Endothelial cell of hepatic sinusoid (primary cell): Measurements from ENCODE around the gene LMNA.
"Not testable (repeated sequence)": the region's sequence is repeated elsewhere in the genome, so short reads cannot be mapped to it uniquely, and the experiment has no call there.

Source experiments
- in situ Hi-C: cut with HindIII; loops from 2 replicates; pipeline ENCODE4 v1.10.0; 2017; ENCODE audit warnings: low sequenced_read_pairs

Gene LMNA

GRCh38 chr1:156104065-156104810 lies 10.3 kb upstream of the LMNA start:
- in situ Hi-C loops: loop anchor here (5.0 kb wide), 1 partner anchor 33 kb away; no protein-coding TSS in a partner anchor

GRCh38 chr1:156104861-156105832 lies 9.4 kb upstream of the LMNA start:
- in situ Hi-C loops: loop anchor here (5.0 kb wide), 1 partner anchor 32 kb away; no protein-coding TSS in a partner anchor

DNA sequence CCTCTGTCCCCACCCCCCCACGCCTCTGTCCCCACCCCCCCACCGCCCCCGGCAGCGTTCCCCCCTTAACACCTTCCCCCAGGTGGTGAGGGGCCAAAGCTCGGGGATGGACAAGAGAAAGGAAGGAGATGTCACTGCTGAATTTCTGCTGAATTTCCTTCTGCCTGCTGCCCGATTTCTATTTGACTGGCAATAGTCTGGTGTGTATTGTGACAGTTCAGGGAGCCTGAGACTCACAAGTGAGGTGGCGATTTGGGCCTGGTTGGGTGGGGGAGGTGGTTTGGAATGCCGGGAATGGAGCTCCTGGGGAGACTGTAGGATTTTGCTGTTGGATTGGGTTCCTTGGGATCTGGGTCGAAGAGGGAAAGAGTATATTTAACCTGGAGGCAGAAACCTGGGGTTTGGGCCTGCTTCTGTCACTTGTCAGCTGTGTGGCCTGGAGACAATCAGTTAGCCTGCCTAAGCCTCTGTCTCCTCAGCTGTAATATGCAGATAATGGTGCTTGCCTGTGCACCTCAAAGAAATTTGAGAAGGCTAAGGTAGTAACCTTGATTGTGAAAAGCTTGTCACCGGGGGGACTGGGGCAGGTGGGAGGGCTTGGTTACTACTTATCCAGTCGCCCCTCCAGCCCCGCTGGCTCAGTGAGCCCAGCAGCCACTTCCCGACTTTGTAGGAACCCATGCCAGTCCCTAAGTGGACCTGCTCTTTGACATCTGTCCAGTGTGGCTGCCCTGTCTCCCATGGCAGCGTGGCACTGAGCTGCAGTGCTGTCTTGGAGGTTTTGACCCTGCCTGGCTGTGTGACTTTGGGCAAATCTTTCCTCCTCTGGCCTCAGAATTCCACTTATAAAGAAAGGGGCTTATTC lies 7.7 kb upstream of the LMNA start:
- in situ Hi-C loops: no loop called here

DNA sequence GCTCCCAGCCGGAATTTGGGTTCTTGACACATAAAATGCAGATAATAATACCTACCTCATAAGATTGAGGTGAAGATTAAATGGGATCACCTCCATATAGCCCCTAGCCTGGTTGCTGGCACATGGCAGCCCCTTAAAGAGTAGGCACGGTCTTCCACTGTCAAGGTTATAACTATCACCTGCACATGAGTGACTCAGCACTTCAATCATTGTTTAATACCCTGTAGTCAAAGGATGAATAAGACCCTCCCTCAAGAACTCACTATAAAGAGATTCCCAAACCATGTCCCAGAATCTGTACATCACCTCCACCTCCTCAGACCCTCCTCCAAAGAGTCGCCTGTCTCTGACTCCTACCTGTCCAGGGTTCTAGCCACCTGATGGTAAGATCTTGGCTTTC lies 6.5 kb upstream of the LMNA start:
- in situ Hi-C loops: no loop called here

GRCh38 chr1:156108664-156109241 lies 5.8 kb upstream of the LMNA start:
- in situ Hi-C loops: no loop called here

- in situ Hi-C loops: no loop called here
These were observed 4.3 kb upstream of the LMNA start for GRCh38 chr1:156110252-156110651.

DNA sequence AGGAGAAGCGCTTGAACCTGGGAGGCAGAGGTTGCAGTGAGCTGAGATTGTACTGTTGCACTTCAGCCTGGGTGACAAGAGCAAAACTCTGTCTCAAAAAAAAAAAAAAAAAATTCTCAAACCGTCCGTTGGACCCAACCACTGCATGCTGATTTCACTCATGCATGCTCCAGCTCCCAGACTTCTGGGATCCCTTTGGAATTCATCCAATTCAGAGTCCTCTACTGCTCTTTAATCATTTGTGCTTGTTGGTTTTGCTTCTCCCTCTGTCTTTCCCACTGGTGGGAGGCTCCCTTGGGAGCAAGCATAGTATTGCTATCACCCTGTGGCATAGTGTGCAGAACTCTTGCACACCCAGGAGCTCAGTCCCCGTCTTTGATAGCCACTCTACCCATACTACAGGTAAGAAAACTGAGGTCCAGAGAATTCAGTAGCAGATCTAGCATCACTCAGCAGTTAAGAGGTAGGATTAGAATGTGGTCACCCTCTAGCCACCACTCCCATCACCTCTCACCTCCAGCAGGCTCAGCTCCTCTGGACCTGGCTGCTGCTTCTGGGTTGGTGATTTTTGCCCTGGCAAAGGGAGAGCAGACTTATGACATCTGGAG lies 3.1 kb upstream of the LMNA start:
- in situ Hi-C loops: no loop called here

- in situ Hi-C loops: no loop called here
These were observed 2.0 kb upstream of the LMNA start for GRCh38 chr1:156112276-156113137.

DNA sequence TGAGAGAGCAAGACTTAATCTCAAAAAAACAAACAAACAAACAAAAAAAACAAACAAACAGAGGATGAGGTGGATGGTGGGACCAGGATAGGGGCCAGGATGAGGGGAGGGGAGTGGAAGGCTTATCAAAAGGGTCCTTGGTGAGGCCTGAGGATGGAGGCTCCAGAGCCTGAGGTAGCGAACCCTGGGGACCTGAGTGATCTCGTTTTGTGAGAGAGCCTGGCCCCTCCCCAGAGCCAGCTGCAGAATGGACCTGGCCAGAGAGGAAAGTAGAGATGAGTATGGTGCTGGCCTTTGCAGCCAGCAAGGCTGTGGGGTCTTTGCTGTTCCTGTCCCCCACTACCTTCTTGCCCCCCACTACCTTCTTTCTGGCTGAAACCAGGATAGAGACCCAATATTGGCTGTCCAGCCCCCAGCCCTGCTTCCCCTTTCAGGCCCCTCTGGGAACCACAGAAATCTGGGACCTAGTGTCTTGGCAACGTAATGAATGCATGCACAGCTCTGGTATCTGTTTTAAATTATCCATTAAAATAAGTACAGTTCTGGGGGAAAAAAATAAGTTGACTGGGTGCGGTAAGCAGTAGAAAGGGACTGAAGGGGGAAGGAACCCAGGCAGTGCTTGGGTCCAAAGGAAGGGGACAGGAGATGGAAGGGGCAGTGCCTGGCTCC lies 1.1 kb upstream of the LMNA start:
- in situ Hi-C loops: no loop called here

DNA sequence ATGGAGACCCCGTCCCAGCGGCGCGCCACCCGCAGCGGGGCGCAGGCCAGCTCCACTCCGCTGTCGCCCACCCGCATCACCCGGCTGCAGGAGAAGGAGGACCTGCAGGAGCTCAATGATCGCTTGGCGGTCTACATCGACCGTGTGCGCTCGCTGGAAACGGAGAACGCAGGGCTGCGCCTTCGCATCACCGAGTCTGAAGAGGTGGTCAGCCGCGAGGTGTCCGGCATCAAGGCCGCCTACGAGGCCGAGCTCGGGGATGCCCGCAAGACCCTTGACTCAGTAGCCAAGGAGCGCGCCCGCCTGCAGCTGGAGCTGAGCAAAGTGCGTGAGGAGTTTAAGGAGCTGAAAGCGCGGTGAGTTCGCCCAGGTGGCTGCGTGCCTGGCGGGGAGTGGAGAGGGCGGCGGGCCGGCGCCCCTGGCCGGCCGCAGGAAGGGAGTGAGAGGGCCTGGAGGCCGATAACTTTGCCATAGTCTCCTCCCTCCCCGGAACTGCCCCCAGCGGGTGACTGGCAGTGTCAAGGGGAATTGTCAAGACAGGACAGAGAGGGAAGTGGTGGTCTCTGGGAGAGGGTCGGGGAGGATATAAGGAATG lies 505 bp downstream of the LMNA start:
- in situ Hi-C loops: no loop called here

- in situ Hi-C loops: no loop called here
These were observed 1.2 kb downstream of the LMNA start for GRCh38 chr1:156115514-156116374.

GRCh38 chr1:156116731-156117130 lies 2.2 kb downstream of the LMNA start:
- in situ Hi-C loops: not testable (repeated sequence)

DNA sequence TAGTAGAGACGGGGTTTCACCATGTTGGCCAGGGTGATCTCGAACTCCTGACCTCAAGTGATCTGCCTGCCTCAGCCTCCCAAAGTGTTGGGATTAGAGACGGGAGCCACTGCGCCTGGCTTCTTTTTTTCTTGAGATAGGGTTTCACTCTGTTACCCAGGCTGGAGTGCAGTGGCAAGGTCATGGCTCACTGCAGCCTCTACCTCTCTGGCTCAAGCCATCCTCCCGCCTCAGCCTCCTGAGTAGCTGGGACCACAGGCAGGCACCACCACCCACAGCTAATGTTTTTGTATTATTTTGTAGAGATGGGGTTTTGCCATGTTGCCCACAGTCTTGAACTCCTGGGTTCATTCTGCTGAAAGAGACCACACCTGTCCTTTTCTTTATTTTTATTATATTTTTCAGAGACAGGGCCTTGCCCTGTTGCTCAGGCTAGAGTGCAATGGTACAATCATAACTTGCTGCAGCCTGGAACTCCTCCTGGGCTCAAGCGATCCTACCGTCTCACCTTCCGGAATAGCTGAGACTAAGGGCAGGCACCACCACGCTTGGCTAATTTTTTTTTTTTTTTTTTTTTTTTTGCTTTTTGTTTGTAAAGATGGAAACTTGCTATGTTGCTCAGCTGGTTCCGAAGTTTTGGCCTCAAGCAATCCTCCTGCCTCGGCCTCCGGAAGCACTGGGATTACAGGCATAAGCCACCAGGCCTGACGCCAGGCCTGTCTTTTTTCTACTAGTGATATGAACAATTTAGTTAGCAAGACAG lies 3.1 kb downstream of the LMNA start:
- in situ Hi-C loops: no loop called here

DNA sequence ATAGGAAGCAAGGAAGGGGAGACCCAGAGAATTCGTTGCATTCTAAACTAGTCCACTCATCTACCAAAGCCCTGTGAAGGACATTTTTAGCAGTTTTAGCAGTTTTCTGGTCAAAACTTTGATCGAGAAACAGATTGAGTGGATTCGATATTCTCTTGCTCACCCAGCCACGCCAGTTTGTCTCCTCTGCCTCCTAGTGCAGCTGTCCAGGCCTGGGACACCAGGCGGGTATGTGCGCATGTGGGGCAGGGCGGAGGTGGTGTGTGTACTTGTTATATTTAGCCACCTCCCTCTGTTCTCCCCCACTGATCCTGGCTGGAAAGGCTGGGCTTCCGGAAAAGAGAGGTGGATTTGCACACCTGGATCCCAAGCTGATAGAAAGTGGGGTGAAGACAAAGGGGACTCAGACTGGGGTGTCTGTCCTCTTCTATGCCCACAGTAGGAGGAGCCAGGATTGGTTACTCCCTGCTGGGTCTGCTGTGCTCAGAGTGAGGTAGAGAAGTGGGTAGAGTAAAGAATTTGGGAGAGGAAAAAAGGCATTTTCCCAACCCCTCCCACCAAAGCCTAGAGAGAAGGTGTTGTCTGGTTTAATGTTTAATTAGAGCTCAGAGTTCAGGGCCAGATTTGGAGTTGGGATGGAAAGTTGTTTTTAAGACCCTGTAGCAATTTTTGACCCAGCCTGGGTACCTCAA lies 3.8 kb downstream of the LMNA start:
- in situ Hi-C loops: no loop called here

- in situ Hi-C loops: no loop called here
These were observed 5.1 kb downstream of the LMNA start for GRCh38 chr1:156119503-156120209.
